Vagina (tissue), 2 donors: ENCODE measurements around the gene PACS1.

Source experiments
- CTCF ChIP-seq, 3 experiments: fragments of 450-650 bp in 2 of 3; fragments of 200-600 bp in 1 of 3; sonication (generic) in 1 of 3; IDR thresholded peaks; one replicate each; pipeline ENCODE4 v1.5.1; 2017 to 2019; ENCODE audit warnings: antibody characterized with exemption in 3 of 3, mild to moderate bottlenecking in 2 of 3, moderate library complexity in 2 of 3
- POLR2A ChIP-seq, 2 donors: fragments of 450-650 bp; IDR thresholded peaks; one replicate each; pipeline ENCODE4 v1.6.1; 2017; ENCODE audit warnings: antibody characterized with exemption in 2 of 2, mild to moderate bottlenecking in 2 of 2, moderate library complexity in 2 of 2
- POLR2AphosphoS5 ChIP-seq, 2 donors: sonication (generic); formaldehyde crosslinking; IDR thresholded peaks; one replicate each; pipeline ENCODE4 v1.9.0; 2017; ENCODE audit warnings: antibody characterized with exemption in 2 of 2, mild to moderate bottlenecking in 2 of 2, low read depth in 1 of 2; ENCODE audit not compliant: insufficient read depth in 1 of 2

- TF ChIP-seq CTCF (IDR thresholded peaks at IDR 0.05) (no peak), POLR2AphosphoS5 (IDR thresholded peaks at IDR 0.05; ENCODE audit: insufficient read depth in 1 of 2, low read depth in 1 of 2) (no peak), POLR2A (IDR thresholded peaks at IDR 0.05) (no peak)
Observed at GRCh38 chr11:66042996-66043906, 26.8 kb upstream of the PACS1 start.
